Activated naive CD4-positive, alpha-beta T cell treated with anti-CD3 and anti-CD28 coated beads, Interleukin-2, amount 50 U/mL, for 24 hours (primary cell): Measurements from ENCODE around the gene PCNX3.
"Not testable (repeated sequence)": the region's sequence is repeated elsewhere in the genome, so short reads cannot be mapped to it uniquely, and the experiment has no call there.

Experiments
- H3K27ac Mint-ChIP-seq: one replicate; pipeline ENCODE4 v1.8.0; 2021; ENCODE audit warnings: mild to moderate bottlenecking, mixed read lengths
- H3K27me3 Mint-ChIP-seq: one replicate; pipeline ENCODE4 v1.8.0; 2021; ENCODE audit warnings: mixed read lengths
- H3K36me3 Mint-ChIP-seq: one replicate; pipeline ENCODE4 v1.8.0; 2021; ENCODE audit warnings: mixed read lengths
- H3K4me1 Mint-ChIP-seq: one replicate; pipeline ENCODE4 v1.8.0; 2021; ENCODE audit warnings: mixed read lengths
- H3K4me3 Mint-ChIP-seq: one replicate; pipeline ENCODE4 v1.8.0; 2021; ENCODE audit warnings: mild to moderate bottlenecking, mixed read lengths
- H3K9me3 Mint-ChIP-seq: one replicate; pipeline ENCODE4 v1.8.0; 2021; ENCODE audit warnings: mixed read lengths

The PCNX3 gene

DNA sequence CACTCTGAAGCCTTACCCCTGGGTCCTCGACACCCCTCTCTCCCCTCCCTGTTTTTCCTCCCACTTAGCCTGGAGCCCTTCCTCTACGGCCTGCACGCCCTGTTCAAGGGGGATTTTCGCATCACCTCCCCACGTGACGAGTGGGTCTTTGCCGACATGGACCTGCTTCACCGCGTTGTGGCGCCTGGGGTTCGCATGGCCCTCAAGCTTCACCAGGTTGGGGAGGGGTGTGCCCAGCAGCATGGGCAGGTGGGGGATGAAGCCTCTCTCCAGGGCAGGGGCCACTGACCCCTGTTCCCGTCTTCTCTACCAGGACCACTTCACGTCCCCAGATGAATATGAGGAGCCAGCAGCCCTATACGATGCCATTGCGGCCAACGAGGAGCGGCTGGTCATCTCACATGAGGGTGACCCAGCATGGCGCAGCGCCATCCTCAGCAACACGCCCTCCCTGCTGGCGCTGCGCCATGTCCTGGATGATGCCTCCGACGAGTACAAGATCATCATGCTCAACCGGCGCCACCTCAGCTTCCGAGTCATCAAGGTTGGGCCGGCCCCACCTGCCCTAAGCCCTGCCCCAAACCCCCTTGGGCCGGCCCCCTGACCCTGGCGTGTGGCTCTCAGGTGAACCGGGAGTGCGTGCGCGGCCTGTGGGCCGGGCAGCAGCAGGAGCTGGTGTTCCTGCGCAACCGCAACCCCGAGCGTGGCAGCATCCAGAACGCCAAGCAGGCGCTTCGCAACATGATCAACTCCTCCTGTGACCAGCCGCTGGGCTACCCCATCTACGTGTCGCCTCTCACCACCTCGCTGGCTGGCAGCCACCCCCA, 19.5 kb downstream of the PCNX3 start:
- H3K27me3 Mint-ChIP-seq = no peaks in the 10 kb centered on the region
- no peak overlapping the region for H3K4me3 Mint-ChIP-seq
- no peak overlapping the region for H3K27ac Mint-ChIP-seq
- peaks cover 35% of the 10 kb centered on the region for H3K4me1 Mint-ChIP-seq
- H3K36me3 Mint-ChIP-seq = peaks cover 2% of the 10 kb centered on the region
- no peaks in the 10 kb centered on the region for H3K9me3 Mint-ChIP-seq

DNA sequence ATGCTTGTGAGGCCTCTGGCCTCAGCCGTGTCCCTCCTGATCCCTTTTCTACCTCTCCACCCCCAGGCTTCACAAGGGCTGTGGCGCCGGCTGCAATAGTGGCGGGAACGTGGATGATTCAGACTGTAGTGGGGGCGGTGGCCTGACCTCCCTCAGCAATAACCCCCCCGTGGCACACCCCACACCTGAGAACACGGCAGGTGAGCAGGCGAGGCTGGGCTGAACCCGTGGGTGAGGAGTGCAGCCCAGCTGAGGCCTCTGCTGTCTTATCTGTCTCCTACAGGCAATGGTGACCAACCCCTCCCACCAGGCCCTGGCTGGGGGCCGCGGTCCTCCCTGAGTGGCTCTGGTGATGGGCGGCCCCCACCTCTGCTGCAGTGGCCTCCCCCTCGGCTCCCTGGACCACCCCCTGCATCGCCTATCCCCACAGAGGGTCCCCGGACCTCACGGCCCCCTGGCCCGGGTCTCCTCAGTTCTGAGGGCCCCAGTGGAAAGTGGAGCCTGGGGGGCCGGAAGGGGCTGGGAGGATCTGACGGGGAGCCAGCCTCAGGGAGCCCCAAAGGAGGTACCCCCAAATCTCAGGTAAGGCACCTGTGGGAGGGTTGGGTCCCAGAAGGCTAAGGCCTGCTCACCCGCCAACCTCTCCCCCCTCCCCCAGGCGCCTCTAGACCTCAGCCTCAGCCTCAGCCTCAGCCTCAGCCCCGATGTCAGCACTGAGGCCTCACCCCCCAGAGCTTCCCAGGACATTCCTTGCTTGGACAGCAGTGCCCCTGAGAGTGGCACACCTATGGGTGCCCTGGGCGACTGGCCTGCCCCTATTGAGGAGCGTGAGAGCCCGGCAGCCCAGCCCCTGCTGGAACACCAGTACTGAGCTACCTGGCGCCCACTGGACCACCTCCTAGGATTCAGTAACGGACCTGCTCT, 20.8 kb downstream of the PCNX3 start:
- Mint-ChIP-seq H3K27ac (peak overlapping the region; percentile 76), H3K4me1 (peaks cover 43% of the 10 kb centered on the region), H3K27me3 (no peaks in the 10 kb centered on the region), H3K9me3 (no peaks in the 10 kb centered on the region), H3K4me3 (peak overlapping the region; percentile 58), H3K36me3 (peaks cover 2% of the 10 kb centered on the region)

DNA sequence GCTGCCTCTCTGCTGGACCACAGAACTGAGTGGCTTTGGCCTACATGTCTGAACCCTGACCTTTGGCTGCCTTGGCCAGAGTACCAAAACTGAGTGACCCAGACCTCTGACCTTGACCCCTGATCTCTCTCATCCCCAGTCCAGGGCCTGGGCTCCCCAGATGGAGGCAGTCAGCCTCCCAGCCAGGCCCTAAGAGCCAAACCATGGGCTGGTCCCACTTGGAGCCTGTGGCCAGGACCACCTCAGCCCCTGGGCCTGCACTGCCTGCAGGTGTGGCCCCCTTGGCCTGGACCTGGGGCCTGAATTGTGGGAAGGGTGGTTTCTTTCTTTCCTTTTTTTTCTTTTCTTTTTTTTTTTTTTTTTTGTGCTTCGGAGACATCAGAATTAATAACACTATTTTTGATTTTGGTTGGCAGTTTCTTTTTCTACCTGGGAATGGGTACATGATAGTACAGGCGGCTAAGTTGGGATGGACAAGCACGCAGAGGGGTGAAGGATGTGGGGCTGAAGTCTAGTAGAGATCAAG, 21.5 kb downstream of the PCNX3 start:
- H3K27ac Mint-ChIP-seq = peak overlapping the region; percentile 76
- H3K4me1 Mint-ChIP-seq = peaks cover 51% of the 10 kb centered on the region
- peak overlapping the region; percentile 90 for H3K4me3 Mint-ChIP-seq
- H3K36me3 Mint-ChIP-seq = peaks cover 2% of the 10 kb centered on the region
- H3K27me3 Mint-ChIP-seq = no peaks in the 10 kb centered on the region
- H3K9me3 Mint-ChIP-seq = no peaks in the 10 kb centered on the region

DNA sequence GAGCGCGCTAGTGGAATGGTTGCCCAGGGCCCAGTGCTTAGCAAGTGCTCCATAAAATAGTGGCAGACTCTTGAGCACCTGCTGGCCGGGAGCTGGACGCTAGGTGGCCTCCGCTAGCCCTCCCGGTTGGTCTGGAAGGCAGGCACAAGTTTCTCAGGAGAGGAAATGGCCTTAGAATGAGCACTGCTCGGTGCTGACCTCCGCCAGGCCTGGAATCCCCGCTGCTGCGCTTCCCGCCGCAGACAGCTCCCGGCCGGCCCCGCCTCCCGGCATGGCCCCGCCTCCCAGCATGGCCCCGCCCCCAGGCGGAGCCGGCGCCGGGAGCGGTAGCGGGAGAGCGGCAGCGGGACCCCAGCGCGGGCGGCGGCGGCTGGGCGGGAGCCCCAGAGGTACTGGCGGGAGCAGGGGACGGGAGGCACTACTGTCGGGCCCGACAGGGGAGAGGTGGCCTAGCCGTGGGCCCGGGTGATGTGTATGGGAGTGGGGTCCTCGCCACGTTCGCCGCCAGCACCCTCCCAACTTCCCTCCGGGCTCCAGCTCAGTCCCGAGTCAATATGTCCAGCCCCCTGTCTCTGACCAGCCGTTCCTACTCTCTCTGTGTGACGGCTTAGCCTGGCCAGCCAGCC, 22.3 kb downstream of the PCNX3 start, which contains the start of gene SIPA1:
Gene SIPA1, plus strand, starts transcription at position 308 of the 626 bp plus-strand sequence. CDS start 2,821 bp downstream, outside the sequence.
- H3K9me3 Mint-ChIP-seq = no peaks in the 10 kb centered on the region
- peaks cover 51% of the 10 kb centered on the region for H3K4me1 Mint-ChIP-seq
- peak within 1 kb of the TSS; percentile 76 for H3K27ac Mint-ChIP-seq
- peaks cover 2% of the 10 kb centered on the region for H3K36me3 Mint-ChIP-seq
- no peaks in the 10 kb centered on the region for H3K27me3 Mint-ChIP-seq
- peak within 1 kb of the TSS; percentile 90 for H3K4me3 Mint-ChIP-seq

DNA sequence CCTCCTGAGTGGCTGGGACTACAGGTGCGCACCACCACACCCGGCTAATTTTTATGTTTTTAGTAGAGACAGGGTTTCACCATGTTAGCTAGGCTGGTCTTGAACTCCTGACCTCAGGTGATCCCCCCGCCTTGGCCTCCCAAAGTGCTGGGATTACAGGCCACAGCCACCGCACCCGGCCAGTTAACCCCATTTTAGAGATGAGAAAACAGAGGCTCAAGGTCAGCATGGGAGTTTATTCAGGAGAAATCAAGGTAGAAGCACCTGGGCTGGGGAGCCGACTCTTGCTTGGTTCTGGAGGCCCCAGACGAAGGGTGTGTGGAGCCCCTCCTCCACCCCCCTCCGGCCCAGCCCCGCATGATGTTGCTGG, 23.6 kb downstream of the PCNX3 start:
- Mint-ChIP-seq H3K4me1 (peaks cover 56% of the 10 kb centered on the region), H3K27ac (peak overlapping the region; percentile 69), H3K4me3 (peak overlapping the region; percentile 90)
- H3K36me3 Mint-ChIP-seq, H3K27me3 Mint-ChIP-seq, H3K9me3 Mint-ChIP-seq: not testable (repeated sequence)

DNA sequence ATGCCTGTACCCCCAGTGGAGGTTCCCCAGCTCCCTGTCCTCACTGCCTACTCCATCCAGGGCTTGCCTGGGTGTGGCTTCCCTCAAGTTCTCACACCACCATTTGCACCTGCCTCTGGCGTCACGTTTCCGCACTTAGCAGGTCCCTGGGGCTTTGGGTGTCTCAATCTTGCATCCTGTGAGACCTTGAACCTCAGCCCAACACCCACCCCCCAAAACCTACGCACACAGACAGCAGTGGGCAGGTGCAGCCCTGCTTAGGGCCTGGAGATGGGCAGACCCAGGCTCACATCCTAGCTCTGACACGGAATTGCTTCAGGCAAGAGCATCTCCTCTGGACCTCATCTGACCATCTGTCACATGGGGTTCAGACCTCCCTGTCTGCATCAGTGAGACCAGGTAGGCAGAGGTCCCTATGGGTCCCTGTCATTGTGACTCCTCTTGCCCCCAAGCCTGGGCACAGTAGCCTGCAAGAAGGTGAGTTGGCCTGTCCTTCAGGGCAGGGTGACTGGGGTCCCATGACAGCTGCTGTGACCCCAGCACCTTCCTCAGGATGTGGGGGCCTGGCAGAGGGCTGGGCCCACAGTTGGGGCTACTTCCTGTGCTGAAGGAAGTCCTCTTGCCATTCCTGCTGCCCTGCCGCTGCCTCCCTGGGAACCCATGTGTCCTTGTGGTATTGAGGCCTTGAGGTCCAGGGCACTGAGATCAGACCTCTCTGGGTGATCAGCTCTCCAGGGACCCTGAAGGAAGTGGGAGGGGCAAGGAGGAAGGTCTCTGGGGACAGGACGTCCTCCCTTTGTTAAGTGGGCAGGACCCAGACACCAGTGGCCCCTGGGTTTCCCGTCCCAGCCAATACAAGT, 24.3 kb downstream of the PCNX3 start:
- no peaks in the 10 kb centered on the region for H3K9me3 Mint-ChIP-seq
- H3K27ac Mint-ChIP-seq = peak overlapping the region; percentile 82
- peaks cover 55% of the 10 kb centered on the region for H3K4me1 Mint-ChIP-seq
- peaks cover 2% of the 10 kb centered on the region for H3K36me3 Mint-ChIP-seq
- H3K4me3 Mint-ChIP-seq = peak overlapping the region; percentile 84
- H3K27me3 Mint-ChIP-seq = no peaks in the 10 kb centered on the region

DNA sequence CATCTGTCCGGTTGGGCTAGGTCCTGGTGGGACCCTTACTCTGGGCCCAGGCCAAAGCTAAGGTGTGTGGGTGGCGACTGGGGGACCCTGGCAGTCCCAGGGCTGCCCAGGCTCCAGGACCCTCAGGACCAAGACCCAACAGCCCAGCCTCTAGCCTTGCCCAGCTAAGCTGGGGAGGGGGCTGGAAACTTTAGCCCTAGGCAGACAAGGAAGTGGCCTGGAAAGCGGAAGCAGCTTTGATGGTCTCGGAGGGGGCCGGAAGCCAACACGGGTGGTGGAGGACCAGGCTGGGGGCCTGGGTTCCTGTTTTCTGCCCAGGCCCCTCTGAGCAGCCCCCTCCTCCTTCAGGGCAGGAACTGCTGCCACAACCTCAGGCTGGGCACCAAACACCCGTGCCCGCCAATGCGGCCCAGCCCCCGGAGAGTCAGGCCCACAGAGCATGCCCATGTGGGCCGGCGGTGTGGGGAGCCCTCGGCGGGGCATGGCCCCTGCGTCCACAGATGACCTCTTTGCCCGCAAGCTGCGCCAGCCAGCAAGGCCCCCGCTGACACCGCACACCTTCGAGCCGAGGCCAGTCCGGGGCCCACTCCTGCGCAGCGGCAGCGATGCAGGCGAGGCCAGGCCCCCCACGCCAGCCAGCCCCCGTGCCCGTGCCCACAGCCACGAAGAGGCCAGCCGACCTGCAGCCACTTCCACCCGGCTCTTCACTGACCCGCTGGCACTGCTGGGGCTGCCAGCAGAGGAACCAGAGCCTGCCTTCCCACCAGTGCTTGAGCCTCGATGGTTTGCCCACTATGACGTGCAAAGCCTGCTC, 25.1 kb downstream of the PCNX3 start:
- peaks cover 55% of the 10 kb centered on the region for H3K4me1 Mint-ChIP-seq
- H3K27me3 Mint-ChIP-seq = no peaks in the 10 kb centered on the region
- peak overlapping the region; percentile 84 for H3K4me3 Mint-ChIP-seq
- no peaks in the 10 kb centered on the region for H3K9me3 Mint-ChIP-seq
- peak overlapping the region; percentile 82 for H3K27ac Mint-ChIP-seq
- no peaks in the 10 kb centered on the region for H3K36me3 Mint-ChIP-seq

DNA sequence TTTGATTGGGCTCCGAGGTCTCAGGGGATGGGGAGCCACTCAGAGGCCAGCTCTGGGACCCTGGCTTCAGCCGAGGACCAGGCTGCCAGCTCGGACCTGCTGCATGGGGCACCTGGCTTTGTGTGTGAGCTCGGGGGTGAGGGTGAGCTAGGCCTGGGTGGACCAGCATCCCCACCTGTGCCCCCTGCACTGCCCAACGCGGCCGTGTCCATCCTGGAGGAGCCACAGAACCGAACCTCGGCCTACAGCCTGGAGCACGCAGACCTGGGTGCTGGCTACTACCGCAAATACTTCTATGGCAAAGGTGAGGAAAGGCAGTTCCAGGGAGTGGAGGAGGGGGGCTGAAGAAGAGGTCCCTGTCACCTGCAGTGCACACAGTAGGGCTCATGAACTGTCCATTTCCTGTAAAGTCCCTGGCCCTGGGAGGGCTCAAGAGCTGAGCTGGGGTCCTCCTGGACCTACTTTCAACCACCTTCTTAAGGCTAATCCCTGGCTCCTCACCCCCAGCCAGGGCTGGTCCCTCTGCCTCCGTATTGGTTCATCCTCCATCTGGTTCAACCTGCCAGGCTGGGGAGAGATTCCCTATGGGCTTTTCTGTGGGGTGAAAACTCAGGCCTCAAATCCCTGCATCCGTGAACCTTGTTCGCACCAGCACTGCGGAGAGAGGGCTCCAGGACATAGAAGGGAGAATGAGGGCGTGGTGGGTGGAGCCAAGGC, 25.9 kb downstream of the PCNX3 start:
- Mint-ChIP-seq H3K9me3 (no peaks in the 10 kb centered on the region), H3K4me1 (peaks cover 55% of the 10 kb centered on the region), H3K27me3 (no peaks in the 10 kb centered on the region), H3K4me3 (peak overlapping the region; percentile 84), H3K27ac (peak overlapping the region; percentile 38), H3K36me3 (no peaks in the 10 kb centered on the region)

DNA sequence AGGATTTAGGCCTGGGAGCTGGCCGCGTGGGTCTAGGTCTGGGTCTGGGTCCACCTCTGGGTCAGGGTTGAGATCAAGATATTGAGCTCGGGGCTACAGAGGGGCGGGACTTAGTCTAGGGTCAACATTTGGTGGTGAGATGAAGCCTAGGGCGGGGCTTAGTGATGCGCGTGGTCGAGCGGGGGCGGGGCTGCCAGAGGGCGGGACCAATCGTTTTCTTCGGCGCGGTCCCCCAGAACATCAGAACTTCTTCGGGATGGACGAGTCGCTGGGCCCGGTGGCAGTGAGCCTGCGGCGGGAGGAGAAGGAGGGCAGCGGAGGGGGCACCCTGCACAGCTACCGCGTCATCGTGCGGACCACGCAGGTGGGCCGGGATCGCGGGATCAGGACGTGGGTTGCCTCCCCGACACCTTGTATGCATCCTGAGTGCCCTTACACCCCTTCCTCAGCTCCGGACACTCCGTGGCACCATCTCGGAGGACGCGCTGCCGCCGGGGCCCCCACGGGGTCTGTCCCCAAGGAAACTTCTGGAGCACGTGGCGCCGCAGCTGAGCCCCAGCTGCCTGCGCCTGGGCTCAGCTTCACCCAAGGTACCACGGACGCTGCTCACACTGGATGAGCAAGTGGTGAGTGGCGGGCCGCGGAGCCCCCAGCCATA, 26.6 kb downstream of the PCNX3 start:
- peak overlapping the region; percentile 84 for H3K4me3 Mint-ChIP-seq
- H3K4me1 Mint-ChIP-seq = peaks cover 50% of the 10 kb centered on the region
- no peaks in the 10 kb centered on the region for H3K36me3 Mint-ChIP-seq
- H3K27ac Mint-ChIP-seq = peak overlapping the region; percentile 18
- H3K27me3 Mint-ChIP-seq = no peaks in the 10 kb centered on the region
- no peaks in the 10 kb centered on the region for H3K9me3 Mint-ChIP-seq

DNA sequence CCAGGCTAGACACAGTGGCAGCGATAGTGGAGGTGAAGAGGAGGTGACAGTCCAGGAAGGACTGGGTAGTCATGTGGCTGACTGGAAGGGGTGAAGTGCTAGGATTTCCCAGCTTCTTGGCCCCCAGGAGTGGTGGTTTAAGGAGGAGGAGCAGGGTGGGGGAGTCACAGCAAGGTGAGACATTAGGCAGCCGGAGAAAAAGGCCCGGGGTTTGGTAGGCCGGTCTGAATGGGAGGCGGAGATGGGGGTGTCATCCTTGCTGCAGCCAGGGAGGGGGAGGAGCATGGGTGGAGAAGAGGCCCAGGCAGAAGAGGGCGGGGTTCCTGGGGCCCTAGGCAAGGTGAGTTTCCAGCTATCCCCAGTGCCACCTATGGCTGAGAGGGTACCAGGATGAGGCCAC, 28.4 kb downstream of the PCNX3 start:
- H3K4me3 Mint-ChIP-seq = no peak overlapping the region
- peak overlapping the region; percentile 90 for H3K27ac Mint-ChIP-seq
- H3K36me3 Mint-ChIP-seq = no peaks in the 10 kb centered on the region
- peaks cover 40% of the 10 kb centered on the region for H3K4me1 Mint-ChIP-seq
- no peaks in the 10 kb centered on the region for H3K9me3 Mint-ChIP-seq
- H3K27me3 Mint-ChIP-seq = no peaks in the 10 kb centered on the region

DNA sequence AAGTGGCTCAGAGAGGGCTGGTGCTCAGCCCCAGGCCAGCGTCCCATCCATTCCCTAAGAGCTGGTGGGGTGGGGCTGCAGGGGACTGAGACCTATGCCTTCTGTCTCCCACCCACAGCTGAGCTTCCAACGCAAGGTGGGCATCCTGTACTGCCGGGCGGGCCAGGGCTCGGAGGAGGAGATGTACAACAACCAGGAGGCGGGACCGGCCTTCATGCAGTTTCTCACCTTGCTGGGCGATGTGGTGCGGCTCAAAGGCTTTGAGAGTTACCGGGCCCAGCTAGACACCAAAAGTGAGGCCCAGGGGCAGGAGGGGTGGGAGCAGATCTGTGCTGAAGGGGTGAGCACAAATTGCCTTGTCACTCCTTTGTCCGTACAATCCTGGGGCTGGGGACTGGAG, 29.3 kb downstream of the PCNX3 start:
- Mint-ChIP-seq H3K27ac (no peak overlapping the region), H3K27me3 (no peaks in the 10 kb centered on the region), H3K4me1 (peaks cover 33% of the 10 kb centered on the region), H3K9me3 (no peaks in the 10 kb centered on the region), H3K36me3 (no peaks in the 10 kb centered on the region), H3K4me3 (no peak overlapping the region)

DNA sequence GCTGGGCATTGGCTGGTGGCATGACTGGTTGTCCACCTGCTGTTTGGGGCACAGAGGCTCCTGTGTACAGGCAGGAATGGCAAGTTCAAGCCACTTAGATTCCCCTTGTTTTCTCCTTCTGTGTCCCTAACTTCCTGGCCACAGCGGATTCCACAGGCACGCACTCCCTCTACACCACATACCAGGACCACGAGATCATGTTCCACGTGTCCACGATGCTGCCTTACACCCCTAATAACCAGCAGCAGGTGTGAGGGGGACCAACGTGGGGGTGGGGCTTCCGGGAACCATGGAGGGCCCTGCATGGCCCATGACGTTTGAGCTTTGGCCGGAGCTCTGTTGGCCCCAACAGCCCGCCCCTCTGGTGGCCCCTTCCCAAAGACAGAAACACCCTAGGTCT, 30.1 kb downstream of the PCNX3 start:
- no peaks in the 10 kb centered on the region for H3K27me3 Mint-ChIP-seq
- peaks cover 25% of the 10 kb centered on the region for H3K4me1 Mint-ChIP-seq
- no peak overlapping the region for H3K27ac Mint-ChIP-seq
- H3K4me3 Mint-ChIP-seq = no peak overlapping the region
- H3K9me3 Mint-ChIP-seq = no peaks in the 10 kb centered on the region
- H3K36me3 Mint-ChIP-seq = no peaks in the 10 kb centered on the region

DNA sequence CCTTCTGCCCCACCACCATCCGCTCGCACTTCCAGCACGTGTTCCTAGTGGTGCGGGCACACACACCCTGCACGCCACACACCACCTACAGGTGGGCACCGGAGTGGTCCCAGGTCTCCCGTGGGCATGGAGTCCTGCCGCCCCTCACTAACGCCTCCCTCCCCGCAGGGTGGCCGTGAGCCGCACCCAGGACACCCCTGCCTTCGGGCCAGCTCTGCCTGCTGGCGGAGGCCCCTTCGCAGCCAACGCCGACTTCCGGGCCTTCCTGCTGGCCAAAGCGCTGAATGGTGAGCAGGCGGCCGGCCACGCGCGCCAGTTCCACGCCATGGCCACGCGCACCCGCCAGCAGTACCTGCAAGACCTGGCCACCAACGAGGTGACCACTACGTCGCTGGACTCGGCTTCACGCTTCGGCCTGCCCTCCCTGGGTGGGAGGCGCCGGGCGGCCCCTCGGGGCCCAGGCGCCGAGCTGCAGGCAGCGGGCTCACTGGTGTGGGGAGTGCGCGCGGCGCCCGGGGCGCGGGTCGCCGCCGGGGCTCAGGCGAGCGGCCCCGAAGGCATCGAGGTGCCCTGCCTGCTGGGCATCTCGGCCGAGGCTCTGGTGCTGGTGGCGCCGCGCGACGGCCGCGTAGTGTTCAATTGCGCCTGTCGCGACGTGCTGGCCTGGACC, 30.8 kb downstream of the PCNX3 start:
- no peak overlapping the region for H3K27ac Mint-ChIP-seq
- H3K4me3 Mint-ChIP-seq = no peak overlapping the region
- peaks cover 26% of the 10 kb centered on the region for H3K4me1 Mint-ChIP-seq
- H3K9me3 Mint-ChIP-seq = no peaks in the 10 kb centered on the region
- H3K27me3 Mint-ChIP-seq = no peaks in the 10 kb centered on the region
- no peaks in the 10 kb centered on the region for H3K36me3 Mint-ChIP-seq
